H1 (cell line): ENCODE measurements around the gene SHISA7. TPM values are rescaled to one million over a fixed set of nuclear protein-coding genes. Genes with fewer than 3 reads are reported as not detected.

Experiments
- CHD7 ChIP-seq: fragments of 300-600 bp; sonication (generic); IDR thresholded peaks from 2 replicates; pipeline ENCODE4 v1.7.1; 2012; ENCODE audit warnings: low read length, moderate library complexity, mild to moderate bottlenecking, inconsistent platforms; ENCODE audit not compliant: insufficient replicate concordance
- EP300 ChIP-seq, 2 experiments: IDR thresholded peaks; 1 replicate in 1 of 2; 2 replicates in 1 of 2; pipeline ENCODE4 v1.6.1; 2011 to 2012; ENCODE audit warnings: low read depth in 2 of 2, low read length in 2 of 2, mild to moderate bottlenecking in 2 of 2, borderline replicate concordance in 1 of 2, inconsistent platforms in 1 of 2, moderate library complexity in 1 of 2
- polyA plus RNA-seq, 7 experiments: library from polyadenylated mRNA; depleted of rRNA in 3 of 7; stranded (reverse) in 5 of 7; unstranded in 2 of 7; fragments of >200 nt in 5 of 7; fragments of 200-250 nt in 2 of 7; gene quantifications; 1 replicate in 5 of 7; 2 replicates in 1 of 7; 4 replicates in 1 of 7; pipeline versions ENCODE4 v1.2.1 to v1.2.3, GENCODE V29; 2011 to 2013; ENCODE audit warnings: missing spikeins in 2 of 7, mixed read lengths in 2 of 7
- total RNA-seq: library from RNA; stranded (reverse); fragmentation: NEBNext Ultra II Directional; extraction: Animal tissue kit (Norgen Biotek cat#: 25700); gene quantifications from 2 replicates; pipeline ENCODE4 v1.2.1, GENCODE V29; 2021

Gene SHISA7
- total and polyA plus RNA-seq, 2 of the 8 experiments (the other 6 are each of a cell fraction or from before 2014, with no cell fraction given), result 0.76 to 1.0 TPM

- no peak for TF ChIP-seq CHD7
- TF ChIP-seq EP300 (IDR thresholded peaks at IDR 0.05; ENCODE audit: borderline replicate concordance in 1 of 2, low read depth in 2 of 2, low read length in 2 of 2), result no peak
These were observed 42.6 kb downstream of the SHISA7 start (continued) for GRCh38 chr19:55400281-55401087.
